ENCODE measurements around the gene ZBTB21.
A peak's percentile ranks its signal among the peaks of the same experiment; 100 is the strongest.

ZBTB21 gene

DNA sequence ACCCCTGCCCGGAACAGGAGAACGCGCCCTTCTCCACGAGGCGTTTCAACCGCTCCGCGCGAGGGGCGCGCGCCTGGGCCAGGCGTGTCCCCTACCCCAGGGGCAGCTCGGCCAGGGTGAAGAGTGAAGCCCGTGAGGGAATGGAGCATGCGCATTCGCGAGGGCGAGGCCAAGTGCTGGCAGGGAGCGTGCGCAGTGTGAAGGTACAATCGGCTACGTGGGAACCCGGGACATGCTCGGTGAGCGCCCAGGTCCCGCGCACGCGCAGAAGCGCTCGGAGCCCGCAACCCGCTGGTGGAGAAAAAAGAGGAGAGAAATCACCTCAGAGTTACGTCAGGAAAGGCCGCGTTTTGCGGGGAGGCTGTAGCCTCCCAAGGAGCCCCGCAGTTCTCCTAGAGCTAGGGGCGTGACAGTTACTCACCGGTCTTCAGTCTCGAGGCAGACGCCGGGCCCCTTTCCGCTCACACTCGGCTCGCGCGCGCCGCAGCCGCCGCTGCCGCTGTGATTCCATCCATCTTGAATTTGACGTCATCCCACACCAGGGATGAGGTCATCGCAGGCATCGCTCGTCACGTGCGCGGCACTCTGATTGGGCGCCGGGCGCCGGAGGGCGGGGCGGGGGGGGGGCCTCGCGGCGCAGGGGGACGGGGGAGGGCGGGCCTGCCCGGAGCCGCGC, at the start of gene ZBTB21:
TSS of gene ZBTB21 (minus strand) at position 530 of the 676 bp plus-strand sequence. CDS start 16,265 bp downstream, outside the sequence.
- DNase-seq (ENCODE audit: low read depth in 2 of 2), result peak; percentile 97 to 99

DNA sequence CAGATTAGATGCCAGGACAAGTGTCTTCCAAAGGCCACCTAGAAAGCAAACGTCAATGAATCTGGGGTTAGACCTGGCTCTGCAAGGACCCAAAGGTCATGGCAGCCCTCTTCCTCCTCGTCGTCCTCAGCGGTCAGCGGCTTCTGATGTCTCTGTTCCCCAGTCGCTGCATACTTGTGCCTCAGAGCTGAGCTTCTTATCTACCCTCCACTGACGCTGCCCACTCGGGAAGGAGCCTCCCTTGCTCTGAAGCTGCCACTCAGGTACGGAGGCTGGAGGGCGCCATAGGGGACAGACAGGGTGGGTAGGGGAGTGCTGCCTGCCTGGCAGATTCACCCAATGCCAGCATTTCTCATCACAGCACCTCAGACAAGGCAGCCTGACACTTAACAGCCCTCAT, 49.6 kb upstream of the ZBTB21 start:
- DNase-seq (ENCODE audit: low read depth in 2 of 2), result no peak

DNA sequence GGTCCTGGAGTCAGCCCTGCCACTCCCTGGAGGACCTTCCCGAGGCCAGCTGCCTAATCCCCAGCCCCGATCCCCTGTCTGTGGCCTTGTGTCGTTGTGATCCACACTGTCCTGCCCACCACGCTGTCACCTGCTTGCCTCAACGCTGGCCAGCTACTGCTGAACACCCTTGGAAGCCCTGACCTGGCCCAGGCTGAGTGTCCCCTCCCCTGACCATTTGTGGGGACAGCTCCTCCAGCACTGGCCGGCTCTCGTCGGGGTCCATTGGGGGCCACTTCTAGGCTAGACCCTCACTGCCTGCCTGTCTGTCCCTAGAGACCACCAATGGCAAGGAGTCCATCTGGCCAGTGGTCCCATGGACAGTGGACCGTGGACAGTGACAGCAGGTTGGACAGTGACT, 49.0 kb upstream of the ZBTB21 start:
- no peak for DNase-seq (ENCODE audit: low read depth in 2 of 2)

DNA sequence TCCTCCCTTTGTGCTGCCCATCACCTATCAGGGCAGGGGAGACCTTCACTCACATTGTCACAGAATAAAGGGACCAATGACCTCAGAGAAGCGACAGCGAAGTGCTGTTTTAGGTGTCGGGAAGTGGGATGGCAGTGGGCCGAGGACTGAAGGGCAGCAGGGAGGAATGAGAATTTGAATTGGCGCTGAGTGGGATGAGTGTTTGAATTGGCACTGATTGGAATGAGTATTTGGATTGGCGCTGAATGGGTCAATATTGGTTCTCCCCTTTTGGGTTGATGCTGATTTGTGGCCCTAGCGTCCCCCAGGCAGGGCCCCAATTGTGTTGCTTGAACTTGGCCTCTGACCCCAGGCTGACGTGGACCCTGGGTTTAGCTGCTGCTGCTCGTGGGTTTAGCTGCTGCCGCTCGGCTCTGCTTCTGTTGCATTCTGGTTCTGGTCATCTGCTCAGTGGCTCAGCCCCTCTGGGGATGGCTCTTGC, 48.5 kb upstream of the ZBTB21 start:
- no peak for DNase-seq (ENCODE audit: low read depth in 2 of 2)

DNA sequence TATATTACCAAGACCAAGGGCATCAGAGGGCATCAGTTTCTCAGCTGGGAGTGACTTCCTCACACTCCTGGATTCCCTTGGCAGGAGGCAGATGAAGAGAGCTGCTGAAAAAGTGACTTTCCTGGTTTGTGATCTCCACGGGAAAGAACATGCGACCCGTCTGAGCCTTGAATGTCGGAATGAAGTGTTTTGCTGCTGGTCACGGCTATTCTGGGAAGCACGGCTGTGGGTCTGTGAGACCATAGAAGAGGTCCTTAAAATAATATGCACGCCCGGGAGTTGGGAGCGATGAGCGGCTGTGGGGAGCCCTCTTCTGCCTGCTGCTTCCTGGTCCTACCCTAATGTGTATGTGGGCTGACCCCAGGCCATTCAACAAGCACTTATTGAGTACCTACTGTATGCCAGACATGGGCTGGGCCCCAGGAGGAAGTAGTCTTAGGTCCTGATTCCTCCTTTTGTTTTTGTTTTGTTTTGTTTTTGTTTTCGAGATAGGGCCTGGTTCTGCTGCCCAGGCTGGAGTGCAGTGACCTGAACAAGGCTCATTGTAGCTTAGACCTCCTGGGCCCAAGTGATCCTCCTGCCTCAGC, 47.8 kb upstream of the ZBTB21 start:
- DNase-seq (ENCODE audit: low read depth in 2 of 2), result no peak

DNA sequence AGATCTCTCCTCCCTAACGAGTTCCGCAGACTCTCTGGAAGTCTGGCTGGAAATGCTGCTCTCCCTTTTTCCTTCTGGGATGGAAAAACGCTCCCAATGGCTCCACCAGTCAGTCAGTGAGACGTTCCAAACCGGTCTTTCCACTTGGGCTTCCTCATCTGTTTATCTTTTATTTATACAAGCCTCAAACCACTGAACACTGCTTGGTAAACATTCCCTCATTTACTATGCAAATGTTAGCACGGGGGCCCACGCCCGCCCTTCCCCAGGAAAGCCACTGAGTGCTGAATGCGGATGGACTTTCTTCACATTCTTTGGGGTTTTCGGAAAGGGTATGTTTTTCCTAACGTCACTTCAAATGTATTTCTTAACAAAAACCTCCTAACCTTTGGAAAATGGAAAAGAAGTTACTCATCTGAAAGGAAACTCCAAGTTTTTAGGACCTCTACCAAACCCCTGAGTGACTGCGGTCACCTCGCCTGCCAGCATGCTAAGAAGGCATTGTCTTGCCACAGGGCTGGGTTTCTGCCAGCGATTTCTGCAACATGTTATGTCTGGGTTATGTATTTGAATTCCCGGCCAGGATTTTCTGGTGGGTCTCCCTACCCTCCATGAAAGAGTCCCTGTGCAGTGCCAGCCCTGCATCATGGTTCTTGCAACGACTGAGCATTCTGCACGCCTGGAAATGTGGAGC, 47.0 kb upstream of the ZBTB21 start:
- no peak for DNase-seq (ENCODE audit: low read depth in 2 of 2)

DNA sequence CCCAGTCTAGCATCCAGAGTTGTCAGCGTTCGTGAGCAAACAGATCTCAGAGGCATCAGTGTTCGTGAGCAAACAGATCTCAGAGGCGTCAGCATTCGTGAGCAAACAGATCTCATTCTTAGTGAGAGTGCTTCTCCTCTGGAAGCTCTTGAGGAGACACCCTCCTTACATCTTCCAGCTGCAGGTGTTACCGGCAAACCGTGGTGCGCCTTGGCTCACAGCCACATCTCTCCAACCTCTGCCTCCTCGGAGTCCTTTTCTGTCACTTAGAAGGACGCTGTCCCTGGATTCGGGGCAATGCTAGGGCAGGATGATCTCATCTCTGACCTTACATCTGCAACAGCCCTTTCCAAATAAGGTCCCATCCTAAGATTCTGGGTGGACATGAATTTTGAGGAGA, 46.3 kb upstream of the ZBTB21 start:
- no peak for DNase-seq (ENCODE audit: low read depth in 2 of 2)

DNA sequence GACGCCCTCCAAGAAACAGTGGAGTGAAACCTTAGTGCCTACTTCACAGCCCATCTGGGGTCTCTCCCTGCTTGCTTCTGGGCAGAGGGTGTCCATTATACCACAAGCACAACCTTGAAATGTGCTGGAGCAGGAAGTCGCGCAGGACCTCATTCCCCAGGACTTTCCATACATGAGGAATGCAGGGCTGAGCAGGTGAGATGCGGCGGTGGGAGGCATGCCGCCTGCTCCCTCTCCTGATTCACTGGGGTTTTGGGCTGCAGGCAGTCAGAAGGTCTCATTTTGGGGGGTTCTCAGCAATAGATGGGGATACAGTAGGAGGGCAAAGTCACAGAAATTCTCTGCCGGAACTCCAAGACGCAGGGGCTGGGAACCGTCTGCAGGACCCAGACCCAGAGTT, 45.3 kb upstream of the ZBTB21 start:
- no peak for DNase-seq (ENCODE audit: low read depth in 2 of 2)

DNA sequence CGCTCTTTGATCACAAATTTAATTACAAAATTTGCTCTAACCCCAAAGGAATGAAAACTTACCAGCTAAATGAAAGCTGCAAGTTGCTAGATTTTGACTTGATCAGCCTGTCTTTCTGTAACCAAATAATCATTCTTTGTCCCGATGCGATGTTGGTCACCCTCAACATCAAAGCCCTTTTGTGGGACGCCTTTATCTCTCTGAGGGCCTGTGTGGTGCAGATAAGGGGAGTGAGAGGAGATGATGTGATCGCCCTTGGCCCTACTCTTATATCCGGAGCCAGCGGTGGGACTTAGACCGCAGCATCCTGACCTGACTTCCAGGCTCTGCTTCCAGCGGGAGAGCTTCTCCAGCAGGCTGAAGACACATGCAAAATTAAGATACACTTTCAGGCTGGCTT, 41.6 kb upstream of the ZBTB21 start:
- DNase-seq (ENCODE audit: low read depth in 2 of 2), result no peak

DNA sequence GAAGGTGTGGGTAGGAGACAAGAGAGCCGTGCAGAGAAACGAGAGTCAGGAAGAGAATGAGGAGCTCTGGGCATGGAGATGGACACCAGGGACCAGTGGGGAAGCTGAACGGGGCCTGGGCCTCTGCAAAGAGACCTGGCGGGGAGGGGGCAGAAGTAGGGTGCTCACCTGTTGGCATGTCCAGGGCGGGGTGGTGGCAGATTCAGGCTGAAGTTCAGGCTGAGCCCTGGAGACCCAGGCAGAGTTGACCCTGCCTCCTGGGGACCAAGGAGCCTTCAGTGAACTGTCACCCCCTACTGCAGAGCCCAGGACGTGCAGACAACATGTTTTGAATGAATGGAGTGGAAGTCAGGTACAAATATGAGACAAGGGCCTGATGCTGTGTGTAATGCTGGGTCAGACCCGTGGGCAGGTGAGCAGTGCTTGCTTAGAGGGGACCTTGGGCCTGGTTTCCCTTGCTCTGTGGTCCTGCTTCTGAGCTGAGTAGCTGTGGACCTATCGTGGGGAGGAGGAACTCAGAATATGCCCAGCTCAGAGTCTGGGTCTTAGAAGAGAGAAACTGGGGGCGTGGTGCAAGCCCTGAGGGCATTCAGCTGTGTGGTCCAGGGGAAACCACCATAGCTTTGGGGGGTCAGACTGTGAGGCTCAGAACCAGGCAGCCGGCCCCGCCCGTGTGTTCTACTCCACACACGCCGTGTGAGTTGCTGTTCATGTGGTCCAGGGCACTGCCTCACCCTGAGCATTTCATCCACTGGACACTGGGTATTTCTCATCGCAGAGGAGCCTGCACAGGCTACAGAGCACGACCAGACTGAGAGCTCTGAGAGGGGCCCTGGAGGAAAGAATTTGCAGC, 39.6 kb upstream of the ZBTB21 start:
- DNase-seq (ENCODE audit: low read depth in 2 of 2), result no peak

DNA sequence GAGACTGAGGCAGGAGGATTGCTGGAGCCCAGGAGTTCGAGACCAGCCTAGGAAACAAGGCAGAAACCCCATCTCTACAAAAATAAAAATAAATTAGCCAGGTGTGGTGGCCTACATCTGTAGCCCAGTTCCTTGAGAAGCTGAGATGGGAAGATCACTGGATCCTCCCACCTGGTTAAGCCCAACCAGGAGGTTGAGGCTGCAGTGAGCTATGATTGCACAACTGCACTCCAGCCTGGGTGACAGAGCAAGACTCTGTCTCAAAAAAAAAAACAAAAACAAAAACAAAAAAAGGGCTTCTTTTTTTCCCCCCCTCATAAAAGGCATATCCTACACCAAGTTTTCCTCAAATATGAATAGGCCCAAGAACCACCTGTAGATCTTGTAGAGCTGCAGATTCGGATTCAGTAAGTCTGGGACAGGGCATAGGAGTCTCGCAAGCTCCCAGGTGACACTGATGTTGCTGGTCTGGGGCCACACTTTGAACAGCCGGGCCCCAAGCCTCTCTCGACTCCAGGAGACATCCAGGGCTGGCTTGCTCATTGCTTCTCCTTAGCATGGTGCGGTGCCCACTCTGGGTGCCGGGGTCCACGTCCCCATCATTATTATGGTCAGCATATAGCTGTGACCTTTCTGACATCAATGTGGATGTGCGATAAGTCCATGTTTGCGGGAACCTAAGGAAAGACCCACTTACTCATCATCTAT, 38.9 kb upstream of the ZBTB21 start:
- DNase-seq (ENCODE audit: low read depth in 2 of 2), result no peak

DNA sequence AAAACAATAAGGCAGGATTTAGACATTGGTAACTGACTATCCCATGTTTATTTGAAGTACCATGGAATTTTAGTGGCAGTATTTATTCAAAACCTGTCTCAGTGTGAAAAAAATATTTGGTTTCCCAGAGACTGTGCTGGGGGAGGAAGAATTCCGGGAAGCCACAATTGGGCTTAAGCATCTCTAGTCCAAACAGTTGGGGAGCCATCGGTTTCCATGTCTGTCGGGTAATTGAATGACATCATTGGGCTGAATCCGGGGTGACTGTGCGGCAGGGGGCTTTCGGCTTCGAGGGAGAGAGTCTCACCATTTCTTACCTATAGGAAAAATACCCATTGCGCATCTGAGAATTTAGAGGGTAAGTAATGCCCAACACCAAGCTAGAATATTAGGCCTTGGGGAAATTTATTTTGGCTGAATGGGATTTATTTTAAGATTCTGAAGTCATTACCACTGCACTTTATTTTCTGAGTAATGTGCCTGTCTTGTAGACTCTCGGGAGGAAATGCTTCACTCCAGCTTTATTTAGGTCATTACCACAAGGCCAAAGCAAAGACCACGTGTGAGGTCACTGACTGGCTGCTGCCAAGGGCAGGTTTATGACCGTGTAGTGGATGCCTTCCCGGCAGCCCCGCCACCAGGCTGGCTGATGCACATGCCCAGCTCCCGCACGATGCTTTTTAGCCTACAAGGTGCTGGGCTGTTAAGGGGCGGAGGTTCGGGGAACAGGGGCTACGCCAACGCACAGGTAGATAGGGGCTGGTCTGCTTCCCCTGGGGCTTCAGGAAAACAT, 37.9 kb upstream of the ZBTB21 start:
- no peak for DNase-seq (ENCODE audit: low read depth in 2 of 2)

DNA sequence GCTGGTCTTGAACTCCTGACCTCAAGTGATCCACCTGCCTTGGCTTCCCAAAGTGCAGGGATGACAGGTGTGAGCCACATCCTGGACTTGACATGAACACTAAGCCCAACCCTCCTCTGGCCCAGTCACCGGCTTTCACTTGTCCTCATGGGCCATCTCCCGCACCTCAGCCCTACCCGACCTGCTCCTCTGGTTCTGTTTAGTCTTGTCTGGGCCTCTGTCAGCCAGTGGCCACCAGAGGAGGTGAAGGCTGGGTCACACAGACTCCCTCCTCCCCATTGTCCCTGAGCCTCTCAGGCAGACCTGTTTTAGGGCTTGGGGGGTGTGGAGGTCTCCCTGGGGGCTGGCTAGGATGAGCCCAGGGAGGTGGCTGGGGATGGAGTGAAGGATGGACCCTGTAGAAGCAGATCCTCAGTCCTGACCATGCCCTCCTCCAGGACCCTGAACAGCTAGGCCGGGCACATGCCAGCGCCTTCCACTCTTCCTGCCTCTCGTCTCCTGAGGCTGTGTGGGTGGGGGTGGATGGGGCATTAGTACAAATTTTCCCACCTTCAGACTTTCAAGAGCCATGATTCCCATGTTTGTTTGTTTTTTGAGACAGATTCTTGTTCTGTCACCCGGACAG, 34.8 kb upstream of the ZBTB21 start:
- no peak for DNase-seq (ENCODE audit: low read depth in 2 of 2)

DNA sequence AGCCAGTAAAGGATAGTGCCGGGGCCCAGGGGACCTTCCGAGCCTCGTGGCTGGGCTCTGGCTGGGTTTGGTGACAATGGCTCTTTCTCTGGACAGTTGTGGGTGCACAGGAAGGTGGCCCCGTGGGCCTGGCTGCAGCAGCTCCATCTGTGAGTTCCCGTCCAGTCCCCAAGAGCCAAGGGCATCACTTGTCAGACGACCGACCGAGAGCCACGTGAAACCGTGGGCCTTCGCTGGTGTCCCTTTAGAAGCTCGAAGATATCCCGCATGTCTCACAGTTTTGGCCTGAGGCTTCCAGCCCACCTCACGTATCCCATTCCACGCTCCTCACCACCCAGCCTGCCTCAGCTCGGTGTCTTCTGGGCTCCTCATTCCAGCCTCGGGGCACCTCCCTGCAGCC, 33.8 kb upstream of the ZBTB21 start:
- no peak for DNase-seq (ENCODE audit: low read depth in 2 of 2)

DNA sequence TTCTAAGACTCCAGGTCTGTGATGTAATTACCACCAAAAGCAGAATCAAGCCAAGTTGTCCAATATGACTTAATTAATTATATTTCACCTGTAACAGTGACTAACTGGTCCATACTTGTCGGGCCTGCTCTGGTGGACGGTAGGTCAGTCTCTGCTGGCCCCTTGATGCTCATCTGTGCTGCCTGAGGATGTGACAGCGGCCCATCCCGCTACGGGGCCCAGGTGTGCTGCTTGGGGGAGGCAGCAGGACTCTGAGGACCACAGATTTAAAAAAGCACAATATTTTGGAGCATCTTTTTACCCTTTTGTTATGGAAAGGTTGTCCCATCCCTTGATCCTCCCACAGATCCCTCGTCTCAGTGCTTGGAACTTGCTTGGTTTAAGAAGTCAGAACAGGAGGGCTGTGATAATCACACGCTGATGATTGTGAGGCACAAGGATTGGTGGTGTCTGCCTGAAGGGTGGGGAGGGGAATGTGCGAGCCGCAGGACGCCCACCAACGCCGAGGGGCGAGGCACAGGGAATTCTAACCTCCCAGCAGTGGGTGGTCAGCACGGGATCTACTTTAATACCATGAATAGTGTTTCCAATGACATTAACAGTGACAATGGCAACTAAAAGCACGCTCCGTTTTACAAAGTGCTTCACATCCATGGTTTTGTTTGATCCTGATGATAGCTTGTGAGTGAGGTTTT, 33.2 kb upstream of the ZBTB21 start:
- no peak for DNase-seq (ENCODE audit: low read depth in 2 of 2)

DNA sequence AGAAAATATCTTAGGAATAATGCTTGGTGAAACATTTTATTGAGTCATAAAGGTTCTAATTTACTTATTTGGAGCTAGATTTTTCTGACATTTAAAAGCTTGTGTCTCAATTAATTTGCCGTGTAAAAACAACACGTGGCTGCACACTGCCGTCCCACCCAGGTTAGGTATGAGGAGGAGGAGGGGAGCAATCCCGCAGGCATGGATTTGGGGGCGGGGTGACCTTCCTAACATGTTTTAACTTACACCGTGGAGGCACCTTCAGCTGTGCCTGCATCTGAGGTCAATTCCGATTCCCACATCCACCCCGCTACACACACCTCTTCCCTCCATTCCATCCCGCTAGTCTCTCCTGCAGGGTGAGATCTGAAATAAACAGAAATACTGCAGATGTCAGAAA, 32.5 kb upstream of the ZBTB21 start:
- no peak for DNase-seq (ENCODE audit: low read depth in 2 of 2)

DNA sequence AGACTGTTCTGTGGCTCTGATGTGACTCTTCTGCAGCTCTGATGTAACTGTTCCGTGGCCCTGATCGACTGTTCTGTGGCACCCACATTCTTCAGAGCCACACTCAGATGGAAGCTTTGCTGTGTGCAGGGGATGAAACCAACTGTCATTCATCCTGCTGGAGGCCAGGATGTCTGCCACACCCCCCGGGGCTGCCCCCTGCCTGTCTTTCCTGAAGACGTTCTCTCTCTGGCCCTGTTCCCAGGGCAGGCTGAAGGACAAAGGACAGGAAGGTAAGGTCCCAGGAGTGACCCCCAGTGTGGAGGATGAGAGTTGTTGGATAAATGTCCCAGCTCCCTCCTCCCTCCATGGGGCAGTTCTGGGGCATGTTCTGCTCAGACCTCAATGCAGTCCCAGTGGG, 31.6 kb upstream of the ZBTB21 start:
- DNase-seq (ENCODE audit: low read depth in 2 of 2), result no peak

DNA sequence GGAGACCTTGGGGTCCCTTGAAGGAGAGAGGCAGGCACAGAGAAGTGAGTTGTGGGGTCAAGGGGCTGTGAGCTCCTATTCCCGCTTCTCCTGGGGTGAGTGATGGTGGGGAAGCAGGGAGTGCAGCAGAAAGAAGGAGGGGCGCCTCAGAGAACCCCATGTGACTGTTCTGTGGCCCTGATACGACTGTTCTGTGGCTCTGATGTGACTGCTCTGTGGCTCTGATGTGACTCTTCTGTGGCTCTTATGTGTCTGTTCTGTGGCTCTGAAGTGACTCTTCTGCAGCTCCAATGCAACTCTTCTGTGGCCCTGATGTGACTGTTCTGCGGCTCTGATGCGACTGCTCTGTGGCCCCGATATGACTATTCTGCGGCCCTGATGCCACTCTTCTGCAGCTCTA, 31.1 kb upstream of the ZBTB21 start:
- no peak for DNase-seq (ENCODE audit: low read depth in 2 of 2)

DNA sequence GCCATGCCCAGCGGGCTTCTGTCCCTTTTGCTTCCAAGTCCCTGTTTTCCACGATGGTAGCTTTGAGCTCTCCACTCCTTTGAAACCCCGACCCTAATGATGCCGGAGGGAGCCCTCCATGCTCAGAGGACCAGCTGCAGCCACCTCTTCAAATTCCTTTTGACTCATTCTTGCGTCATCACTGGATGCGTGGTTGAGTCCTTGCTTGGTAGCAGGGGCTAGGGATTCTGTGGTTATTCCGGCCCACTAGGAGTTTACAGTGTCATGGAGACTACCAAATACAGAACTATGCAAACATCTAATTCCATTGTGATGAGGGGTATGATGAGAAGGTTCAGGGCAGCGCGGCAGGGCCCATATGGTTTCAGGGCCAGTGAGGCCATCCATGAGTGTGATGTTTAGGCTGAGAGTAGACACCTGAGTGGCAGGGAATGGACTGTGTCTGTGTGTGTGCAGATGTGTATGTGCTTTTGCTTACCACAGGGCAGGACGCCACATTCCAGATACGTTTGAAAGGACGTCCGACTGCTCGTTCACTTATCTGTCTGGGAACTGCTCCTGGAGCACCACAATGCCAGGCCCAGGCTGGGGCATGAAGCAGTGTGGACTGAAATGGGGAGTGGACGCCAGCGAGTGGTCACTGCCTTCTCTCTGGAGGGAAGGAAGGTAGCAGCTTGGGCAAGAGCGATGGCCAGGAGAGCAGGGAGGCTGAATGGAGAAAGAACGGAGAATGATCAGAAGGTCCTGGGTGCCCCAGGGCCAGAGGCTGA, 30.4 kb upstream of the ZBTB21 start:
- no peak for DNase-seq (ENCODE audit: low read depth in 2 of 2)

All from activated CD8-positive, alpha-beta memory T cell treated with anti-CD3 and anti-CD28 coated beads for 4 hours (primary cell).